ENCODE data around the gene CAMK1D. TPM values are rescaled to one million over a fixed set of nuclear protein-coding genes. Genes with fewer than 3 reads are reported as not detected.

CAMK1D gene
- total RNA-seq, 1 experiment from 2014 or later, result 6.3 TPM

- Histone ChIP-seq H3K4me2 (ENCODE audit: insufficient read depth, insufficient read length, low read length) (no peak overlapping the region), H2AK5ac (ENCODE audit: insufficient read length, low read length) (no peak overlapping the region), H2BK15ac (ENCODE audit: low read depth, low read length) (no peak overlapping the region), H3K79me1 (ENCODE audit: insufficient read depth, low read depth, low read length, poor library complexity, severe bottlenecking) (no peaks in the 10 kb centered on the region), H3K4me1 (ENCODE audit: insufficient read depth, low read length) (peaks cover 2% of the 10 kb centered on the region; the same call in 1 of the 2 replicates), H3K9me3 (ENCODE audit: control insufficient read depth, low read depth, low read length) (no peaks in the 10 kb centered on the region), H3K14ac (ENCODE audit: insufficient read depth, low read length) (no peak overlapping the region), H3K9ac (ENCODE audit: extremely low read depth, insufficient read length, low read length) (no peak overlapping the region), H2AFZ (ENCODE audit: low read length) (no peak overlapping the region), H2BK12ac (ENCODE audit: insufficient read length, low read depth, low read length) (no peak overlapping the region), H3K18ac (ENCODE audit: insufficient read length, low read depth, low read length) (no peak overlapping the region), H3K4ac (ENCODE audit: low read depth, low read length) (no peak overlapping the region), H2BK20ac (ENCODE audit: low read depth, low read length, poor library complexity, severe bottlenecking) (no peak overlapping the region), H3K23me2 (ENCODE audit: insufficient read length, low read depth, low read length, poor library complexity, severe bottlenecking) (no peaks in the 10 kb centered on the region), H2BK5ac (ENCODE audit: insufficient read length, low read length) (no peak overlapping the region), H3K56ac (ENCODE audit: insufficient read length, low read depth, low read length) (no peak overlapping the region), H3K27ac (ENCODE audit: insufficient read length, low read depth, low read length) (no peak overlapping the region), H4K8ac (replicated peaks; ENCODE audit: insufficient read length, low read depth, low read length) (no peak overlapping the region), H3K79me2 (ENCODE audit: insufficient read depth, low read length) (no peaks in the 10 kb centered on the region), H2BK120ac (ENCODE audit: low read depth, low read length, poor library complexity, severe bottlenecking) (no peak overlapping the region), H4K5ac (ENCODE audit: insufficient read length, low read depth, low read length) (no peak overlapping the region), H3T11ph (ENCODE audit: low read length) (no peak overlapping the region), H4K91ac (ENCODE audit: insufficient read length, low read depth, low read length) (no peak overlapping the region), H3K27me3 (ENCODE audit: insufficient read depth, low read length) (no peaks in the 10 kb centered on the region), H4K20me1 (ENCODE audit: control insufficient read depth, insufficient read depth, insufficient read length) (no peaks in the 10 kb centered on the region), H3K23ac (ENCODE audit: insufficient read length, low read depth, low read length) (no peak overlapping the region)
- no CpG with 5 or more reads among the region's 12 CpGs for WGBS (ENCODE audit: extremely low coverage, insufficient read length, low lambda C conversion rate)
- Mint-ChIP-seq H3K4me3 (no peak overlapping the region), H3K36me3 (ENCODE audit: insufficient read depth in 1 of 3, low read depth in 3 of 3) (no peaks in the 10 kb centered on the region), H3K9me3 (no peaks in the 10 kb centered on the region), H3K27ac (no peak overlapping the region; a peak in 1 of 7 replicates), H3K4me1 (peaks cover 12 to 13% of the 10 kb centered on the region in 2 experiments), H3K27me3 (ENCODE audit: low read depth) (no peaks in the 10 kb centered on the region)
- DNase-seq, result no peak
- no peak for TF ChIP-seq CTCF (conservative IDR thresholded peaks at IDR 0.05)
These were observed 379.1 kb downstream of the CAMK1D start for GRCh38 chr10:12728494-12728893.

Data from H9 (cell line).